HTR-8/SVneo (cell line): Measurements from ENCODE around the gene TBL1XR1.

Experiments
- DNase-seq: peaks from one replicate; pipeline ENCODE4 v3.0.0; 2011; ENCODE audit warnings: low spot score, mixed read lengths; ENCODE audit not compliant: insufficient read length
- FAIRE-seq: peaks from 2 replicates; lab custom pipeline; 2011; peaks lifted over from hg19 to GRCh38; lab: Jason Lieb, UNC

The TBL1XR1 gene

DNA sequence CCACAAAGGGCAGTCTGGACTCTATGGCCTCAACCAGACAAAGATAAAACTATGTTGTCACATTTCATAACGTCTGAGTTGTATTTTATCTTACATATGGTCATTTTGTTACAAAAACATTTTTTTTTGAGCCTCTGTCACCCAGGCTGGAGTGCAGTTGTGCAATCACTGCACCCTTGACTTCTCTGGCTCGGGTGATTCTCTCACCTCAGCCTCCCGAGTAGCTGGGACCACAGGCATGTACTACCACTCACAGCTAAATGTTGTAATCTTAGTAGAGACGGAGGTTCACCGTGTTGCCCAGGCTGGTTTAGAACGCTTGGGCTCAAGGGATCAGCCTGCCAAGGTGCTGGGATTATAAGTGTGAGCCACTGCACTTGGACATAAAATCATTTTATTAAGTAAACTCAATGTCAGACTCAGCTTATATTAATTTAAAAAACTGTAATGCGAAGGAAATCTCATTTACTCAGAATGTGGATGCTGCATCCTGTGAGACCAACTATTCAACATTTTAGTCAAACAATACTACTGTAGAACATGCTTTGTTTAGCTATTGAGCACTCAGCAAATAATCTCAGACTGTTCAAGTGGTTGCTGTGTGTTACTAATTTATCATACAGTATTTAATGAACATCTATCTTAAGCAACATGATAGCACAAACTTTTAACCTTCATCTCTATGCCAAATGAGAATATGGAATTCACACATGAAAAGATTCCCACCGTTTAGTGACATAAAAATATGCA is 209.2 kb downstream of the TBL1XR1 start:
- no peak for FAIRE-seq

GRCh38 chr3:176978441-176978840 is 218.8 kb downstream of the TBL1XR1 start:
- DNase-seq (no peak), FAIRE-seq (no peak)

More for the DNA sequence above, 209.2 kb downstream of the TBL1XR1 start:
- no peak for DNase-seq

GRCh38 chr3:176977331-176977730 is 220.0 kb downstream of the TBL1XR1 start:
- FAIRE-seq (no peak), DNase-seq (no peak)

- no peak for FAIRE-seq
Observed at GRCh38 chr3:176976586-176976985, 220.7 kb downstream of the TBL1XR1 start.

DNA sequence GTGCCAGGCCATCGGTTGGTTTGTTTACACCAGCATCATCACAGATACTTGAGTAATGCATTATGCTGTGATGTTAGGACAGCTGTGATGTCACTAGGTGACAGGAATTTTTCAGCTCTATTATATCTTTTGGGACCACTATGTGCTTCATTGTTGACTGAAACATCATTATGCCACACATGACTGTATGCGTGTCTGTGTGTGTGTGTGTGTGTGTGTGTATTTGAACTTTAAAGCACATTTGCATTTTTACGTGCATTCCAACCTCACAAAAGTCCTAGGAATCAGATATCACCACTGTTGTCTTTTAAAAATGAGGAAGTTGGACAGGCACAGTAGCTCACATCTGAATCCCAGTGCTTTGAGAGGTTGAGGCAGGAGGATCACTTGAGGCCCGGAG is 223.0 kb downstream of the TBL1XR1 start:
- FAIRE-seq = peak; percentile 9
- no peak for DNase-seq

More at GRCh38 chr3:176976586-176976985, 220.7 kb downstream of the TBL1XR1 start:
- no peak for DNase-seq

DNA sequence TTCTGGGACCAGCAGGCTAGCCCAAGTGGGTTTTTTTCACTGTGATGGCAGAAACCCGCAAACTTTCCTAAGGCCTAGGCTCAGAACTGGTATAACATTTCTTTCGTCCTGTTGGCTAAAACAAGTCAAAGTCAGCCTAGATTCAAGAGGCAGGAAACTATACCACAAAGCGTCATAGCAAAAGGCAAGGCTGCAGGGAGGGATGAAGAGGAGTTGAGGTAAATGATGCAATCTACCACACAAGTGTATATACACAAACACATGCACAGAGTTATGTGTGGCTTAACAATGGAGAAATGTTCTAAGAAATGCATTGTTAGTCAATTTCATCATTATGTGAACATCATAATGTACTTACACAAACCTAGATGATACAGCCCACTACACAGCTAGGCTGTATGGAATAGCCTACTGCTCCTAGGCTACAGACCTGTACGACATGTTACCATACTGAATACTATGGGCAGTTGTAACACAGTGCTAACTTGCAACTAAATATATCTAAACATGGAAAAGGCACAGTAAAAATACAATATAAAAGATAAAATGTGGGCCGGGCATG is 225.6 kb downstream of the TBL1XR1 start:
- DNase-seq (no peak), FAIRE-seq (no peak)

DNA sequence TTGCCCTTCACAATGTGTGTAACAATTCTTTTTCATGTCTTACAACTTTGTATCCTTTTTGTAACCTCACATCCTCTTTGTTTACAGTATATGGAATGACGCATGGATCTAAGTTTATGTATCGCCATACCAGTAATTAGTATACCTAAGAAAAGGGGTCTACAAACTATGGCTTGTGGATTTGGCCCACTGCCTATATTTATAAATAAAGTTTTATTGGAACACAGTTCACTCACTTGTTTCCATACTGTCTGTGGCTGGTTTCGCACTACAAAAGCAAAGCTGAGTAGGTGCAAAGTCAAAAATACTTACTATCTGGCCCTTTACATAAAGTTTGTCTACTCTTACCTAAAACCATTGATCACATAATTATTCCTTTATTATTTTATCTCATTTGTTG is 226.5 kb downstream of the TBL1XR1 start:
- DNase-seq = no peak
- FAIRE-seq = no peak

- DNase-seq = no peak
- no peak for FAIRE-seq
Observed at GRCh38 chr3:176969506-176969905, 227.8 kb downstream of the TBL1XR1 start.
